Keratinocyte (primary cell): Measurements from ENCODE around the gene TMEM9B. TPM values are rescaled to one million over a fixed set of nuclear protein-coding genes. Genes with fewer than 3 reads are reported as not detected.

Experiments used
- DNase-seq: peaks from one replicate; pipeline ENCODE4 v3.0.0-alpha.2; 2011; ENCODE audit warnings: low read depth, missing footprints, low spot score
- FAIRE-seq: peaks from 2 replicates; lab custom pipeline; 2011; peaks lifted over from hg19 to GRCh38; lab: Jason Lieb, UNC
- H2AFZ ChIP-seq: 2 replicates; pipeline ENCODE4 v1.6.0; 2012; ENCODE audit warnings: low read length, control low read depth, inconsistent platforms; ENCODE audit not compliant: control insufficient read depth
- H3K27ac ChIP-seq: 2 replicates; pipeline ENCODE4 v1.5.1; 2011; ENCODE audit warnings: low read length; ENCODE audit not compliant: control insufficient read depth, insufficient read depth
- H3K27me3 ChIP-seq: 3 replicates; pipeline ENCODE4 v1.6.0; 2011; ENCODE audit warnings: low read length; ENCODE audit not compliant: control insufficient read depth, insufficient read depth; ENCODE audit errors: extremely low read depth
- H3K36me3 ChIP-seq, 2 experiments: 2 replicates in 1 of 2; 3 replicates in 1 of 2; pipeline ENCODE4 v1.5.1; 2011; ENCODE audit warnings: low read length in 2 of 2, mild to moderate bottlenecking in 1 of 2; ENCODE audit not compliant: control insufficient read depth in 2 of 2, insufficient read depth in 2 of 2; ENCODE audit errors: extremely low read depth in 1 of 2
- H3K4me1 ChIP-seq: 3 replicates; pipeline ENCODE4 v1.5.1; 2011; ENCODE audit warnings: low read length; ENCODE audit not compliant: control insufficient read depth, insufficient read depth; ENCODE audit errors: extremely low read depth
- H3K4me2 ChIP-seq: 3 replicates; pipeline ENCODE4 v1.6.0; 2011; ENCODE audit warnings: low read depth, low read length; ENCODE audit not compliant: control insufficient read depth, insufficient read depth; ENCODE audit errors: extremely low read depth
- H3K4me3 ChIP-seq, 3 experiments: fragments of 200-600 bp in 1 of 3; sonication (generic) in 1 of 3; 2 replicates in 2 of 3; 3 replicates in 1 of 3; pipeline ENCODE4 v1.5.1; 2011 to 2016; ENCODE audit warnings: low read length in 3 of 3, mild to moderate bottlenecking in 3 of 3, control low read depth in 2 of 3, inconsistent platforms in 1 of 3, low read depth in 1 of 3, mixed read lengths in 1 of 3, mixed run types in 1 of 3, moderate library complexity in 1 of 3; ENCODE audit not compliant: control insufficient read depth in 2 of 3, insufficient read depth in 2 of 3; ENCODE audit errors: extremely low read depth in 1 of 3
- H3K79me2 ChIP-seq: 2 replicates; pipeline ENCODE4 v1.6.0; 2012; ENCODE audit warnings: low read length; ENCODE audit not compliant: control insufficient read depth, insufficient read depth
- H3K9ac ChIP-seq: 3 replicates; pipeline ENCODE4 v1.6.0; 2011; ENCODE audit warnings: low read length; ENCODE audit not compliant: control insufficient read depth, insufficient read depth; ENCODE audit errors: extremely low read depth
- H3K9me1 ChIP-seq: 3 replicates; pipeline ENCODE4 v1.6.0; 2011; ENCODE audit warnings: low read length; ENCODE audit not compliant: control insufficient read depth, insufficient read depth; ENCODE audit errors: extremely low read depth
- H3K9me3 ChIP-seq: 2 replicates; pipeline ENCODE4 v1.5.1; 2012; ENCODE audit warnings: low read depth, low read length; ENCODE audit not compliant: control insufficient read depth
- H4K20me1 ChIP-seq: 3 replicates; pipeline ENCODE4 v1.6.0; 2011; ENCODE audit warnings: low read length; ENCODE audit not compliant: control insufficient read depth, insufficient read depth; ENCODE audit errors: extremely low read depth
- CTCF ChIP-seq, 3 experiments: IDR thresholded peaks in 1 of 3; conservative IDR thresholded peaks in 1 of 3; optimal IDR thresholded peaks in 1 of 3; 2 replicates in 2 of 3; 3 replicates in 1 of 3; pipeline versions ENCODE3 to v1.5.1; 2011; ENCODE audit warnings: low read length in 3 of 3, mild to moderate bottlenecking in 3 of 3, moderate library complexity in 2 of 3, control low read depth in 1 of 3, inconsistent platforms in 1 of 3; ENCODE audit not compliant: insufficient read depth in 2 of 3; ENCODE audit errors: extremely low read depth in 1 of 3
- EZH2 ChIP-seq: IDR thresholded peaks from one replicate; pipeline ENCODE4 v1.6.1; 2012; ENCODE audit warnings: inconsistent platforms, mild to moderate bottlenecking, low read length, moderate library complexity
- dilution Hi-C: fragments of 300-500 bp; cut with MboI; formaldehyde crosslinking; loops from one replicate; pipeline ENCODE4 v1.7.0; 2020; ENCODE audit warnings: low sequenced_read_pairs; ENCODE audit not compliant: extremely low pct_ligation_motif_present
- polyA plus RNA-seq, 5 experiments: library from polyadenylated mRNA; depleted of rRNA in 3 of 5; stranded (reverse) in 3 of 5; stranded (forward) in 1 of 5; unstranded in 1 of 5; fragments of >200 nt; gene quantifications; 1 replicate in 1 of 5; 2 replicates in 3 of 5; 3 replicates in 1 of 5; pipeline versions ENCODE4 v1.2.1 to v1.2.3, GENCODE V29; 2011 to 2012; ENCODE audit warnings: missing spikeins in 2 of 5, low read depth in 1 of 5, low replicate concordance in 1 of 5
- small RNA-seq, 3 experiments: library from RNA; depleted of rRNA; stranded (forward); fragments of <200 nt; gene quantifications; one replicate each; pipeline ENCODE3, GENCODE V24; 2012; ENCODE audit warnings: low read depth in 3 of 3, low replicate concordance in 1 of 3; ENCODE audit not compliant: insufficient read length in 3 of 3

Gene TMEM9B
- polyA plus RNA-seq, 1 donor (not counting 4 experiments of a cell fraction or from before 2014, with no cell fraction given): 60.8 TPM

DNA sequence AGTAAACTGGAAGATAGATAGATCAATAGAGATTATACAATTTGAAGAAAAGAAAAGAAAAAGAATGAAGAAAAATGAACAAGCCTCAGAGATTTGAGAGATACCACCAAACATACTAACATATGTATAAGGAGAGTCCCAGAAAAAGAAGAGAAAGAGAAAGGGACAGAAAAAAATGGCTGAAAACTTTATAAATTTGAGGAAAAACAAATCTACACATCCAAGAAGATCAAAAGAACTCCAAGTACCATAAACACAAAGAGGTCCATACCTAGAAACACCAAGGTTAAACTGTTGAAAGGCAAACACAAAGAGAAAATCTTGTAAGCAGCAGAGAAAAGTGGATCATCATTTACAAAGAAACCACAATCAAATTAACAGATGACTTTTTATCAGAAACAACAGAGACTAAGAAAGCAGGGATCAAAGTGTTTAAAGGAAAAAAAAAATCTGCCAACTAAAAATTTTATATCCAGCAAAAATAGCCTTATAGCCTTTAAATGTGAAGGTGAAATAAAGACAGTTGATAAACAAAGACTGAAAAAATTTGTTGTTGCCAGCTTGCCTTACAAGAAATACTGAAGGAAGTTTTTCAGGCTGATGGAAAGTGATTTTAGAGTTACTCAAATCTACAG, 65.0 kb downstream of the TMEM9B start:
- Histone ChIP-seq H3K27ac (no peak overlapping the region), H3K4me3 (no peak overlapping the region), H3K9me3 (no peaks in the 10 kb centered on the region), H3K4me2 (no peak overlapping the region), H3K27me3 (no peaks in the 10 kb centered on the region), H3K9me1 (no peaks in the 10 kb centered on the region), H3K4me1 (no peaks in the 10 kb centered on the region), H3K79me2 (no peaks in the 10 kb centered on the region), H3K36me3 (no peaks in the 10 kb centered on the region), H3K9ac (no peak overlapping the region), H2AFZ (no peak overlapping the region), H4K20me1 (no peaks in the 10 kb centered on the region)
- DNase-seq (no peak), FAIRE-seq (no peak)
- dilution Hi-C loops: no loop called here
- TF ChIP-seq EZH2 (no peak), CTCF (optimal IDR thresholded peaks at IDR 0.05 in 1 of 3, IDR thresholded peaks at IDR 0.05 in 1 of 3, conservative IDR thresholded peaks at IDR 0.05 in 1 of 3; ENCODE audit: extremely low read depth in 1 of 3, insufficient read depth in 2 of 3, low read length in 3 of 3) (no peak)

Small RNA genes lying within 50 kb of the gene (small RNA-seq; reads per million reads assigned to genes)
- gene RF00019: 0 reads per million in 3 experiments

Other genes starting within 250 kb of the TMEM9B start
- gene AKIP1, start 53.3 kb downstream of the TMEM9B start, polyA plus RNA-seq: 33.2 to 46.4 TPM (median 37.0 TPM) in 3 replicates
- gene C11orf16, start 31.5 kb downstream of the TMEM9B start, polyA plus RNA-seq: not detected in 3 replicates
- gene ASCL3, start 21.4 kb downstream of the TMEM9B start, polyA plus RNA-seq: not detected in 3 replicates
- gene NRIP3, start 39.6 kb upstream of the TMEM9B start, polyA plus RNA-seq: 0.93 to 1.0 TPM (median 1.00 TPM) in 3 replicates
- 0.70 to 2.3 TPM (median 1.5 TPM) in 3 replicates for gene SCUBE2, start 127.2 kb upstream of the TMEM9B start, polyA plus RNA-seq